Inferior parietal cortex (tissue), 1 donor: Measurements from ENCODE around the gene BANP.
"Not testable (repeated sequence)": the region's sequence is repeated elsewhere in the genome, so short reads cannot be mapped to it uniquely, and the experiment has no call there.

Source experiments
- DNase-seq: peaks from one replicate; pipeline ENCODE4 v3.0.0-alpha.2; 2016; ENCODE audit errors: extremely low spot score

BANP gene

DNA sequence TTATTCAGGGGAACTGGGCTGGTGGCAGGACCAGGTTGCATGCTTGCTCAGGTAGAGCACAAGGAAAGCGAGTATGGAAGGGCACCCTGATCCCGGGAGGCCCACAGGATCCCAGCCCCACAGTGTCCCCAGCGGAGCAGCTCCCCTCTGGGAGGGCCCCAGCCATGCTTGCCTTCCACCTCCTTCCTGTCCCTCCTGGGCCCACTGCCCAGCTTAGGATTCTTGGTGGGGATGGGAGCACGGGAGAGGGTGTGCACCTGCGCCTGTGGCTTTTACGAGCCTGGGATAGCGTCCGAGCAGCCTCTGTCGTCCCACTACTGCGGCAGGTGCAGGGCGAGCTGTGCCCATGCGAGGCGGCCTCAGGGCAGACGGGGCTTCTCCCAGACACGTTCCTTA is 114.5 kb downstream of the BANP start:
- DNase-seq: no peak

- no peak for DNase-seq
Observed at GRCh38 chr16:88066234-88066633, 115.0 kb downstream of the BANP start.

DNA sequence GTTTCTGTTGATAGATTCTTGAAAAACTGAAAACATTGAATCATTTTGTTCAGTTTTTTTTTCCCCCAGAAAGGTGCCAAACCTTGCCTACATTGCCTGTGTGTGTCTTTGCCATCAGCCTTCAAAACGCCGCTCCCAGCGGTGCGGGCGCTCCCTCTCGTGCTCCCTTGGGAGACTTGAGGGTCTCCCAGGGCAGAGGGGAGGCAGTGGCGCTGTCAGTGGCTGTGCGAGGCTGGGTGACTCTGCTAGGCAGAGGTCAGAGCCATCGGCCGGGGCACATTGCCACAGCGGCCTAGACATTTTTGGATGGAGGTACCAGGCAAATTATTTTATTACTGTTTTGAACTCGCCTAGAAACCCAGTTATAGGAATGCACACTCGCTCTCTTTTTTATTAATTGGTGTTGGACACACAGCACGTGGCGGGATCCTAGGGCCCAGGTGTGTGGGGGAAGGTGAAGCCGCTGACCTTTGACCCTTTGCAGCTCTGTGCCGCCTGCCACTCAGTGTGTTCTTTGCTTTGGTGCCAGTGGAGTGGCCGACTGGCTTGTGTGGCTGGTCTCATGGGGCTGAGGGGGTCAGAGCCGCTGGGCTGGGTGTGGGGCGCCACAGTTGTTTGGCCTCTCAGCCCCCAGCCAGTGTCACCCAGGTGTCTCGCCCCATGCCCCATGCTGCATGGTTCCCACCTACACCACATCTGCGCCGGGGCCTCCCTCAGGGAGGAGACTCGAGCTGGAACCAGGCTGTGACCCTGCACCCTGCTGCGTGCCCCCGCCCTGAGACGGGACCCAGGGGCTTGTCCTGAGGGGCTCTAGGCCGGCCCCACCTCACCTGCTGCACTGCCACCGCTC is 115.7 kb downstream of the BANP start:
- DNase-seq: no peak

DNA sequence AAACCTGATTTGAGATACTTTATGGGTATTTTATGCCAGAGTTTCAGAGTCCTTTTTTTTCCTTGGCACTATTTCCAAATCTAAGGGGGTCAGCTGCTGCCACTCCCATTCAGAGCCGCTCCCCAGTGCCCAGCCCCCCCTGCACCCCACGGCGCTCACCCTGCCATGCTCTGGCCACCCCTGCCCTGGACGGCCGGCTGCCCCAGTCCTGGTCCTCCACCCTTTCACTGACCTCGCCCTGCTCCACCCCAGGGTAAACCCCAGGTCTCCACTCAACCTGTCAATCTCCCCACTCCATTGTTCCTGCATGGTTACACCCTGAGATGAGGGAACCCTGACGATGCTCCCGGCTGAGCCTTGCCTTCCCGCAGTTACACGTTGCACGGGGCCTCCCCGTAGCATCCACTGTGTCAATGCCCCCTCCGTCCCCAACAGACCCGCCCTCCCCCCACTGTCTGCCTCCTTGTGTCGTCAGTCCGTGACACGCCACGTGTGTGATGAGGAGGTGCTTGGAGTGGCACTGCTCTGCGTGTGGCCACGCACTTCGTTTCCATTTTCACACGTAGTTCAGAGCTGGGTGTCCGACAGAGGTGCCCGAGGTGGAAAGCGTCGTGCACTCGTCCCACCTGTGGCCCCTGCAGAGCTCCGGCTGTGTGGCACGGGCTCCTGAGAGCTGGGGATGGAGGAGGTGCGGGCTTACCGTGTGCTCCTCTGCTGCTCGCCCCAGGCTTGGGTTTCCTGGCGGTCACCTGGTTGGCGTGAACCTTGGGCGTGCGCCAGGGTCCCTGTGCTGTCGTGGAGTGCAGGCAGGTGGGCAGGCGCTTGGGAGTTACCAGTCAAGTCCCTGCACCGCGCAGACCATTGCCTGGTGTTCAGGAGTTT is 116.5 kb downstream of the BANP start:
- DNase-seq: no peak

- DNase-seq: no peak
Observed at GRCh38 chr16:88068476-88069396, 117.5 kb downstream of the BANP start.

- no peak for DNase-seq
Observed at GRCh38 chr16:88069397-88070168, 118.3 kb downstream of the BANP start.

- no peak for DNase-seq
Observed at GRCh38 chr16:88070341-88070740, 119.1 kb downstream of the BANP start.

DNA sequence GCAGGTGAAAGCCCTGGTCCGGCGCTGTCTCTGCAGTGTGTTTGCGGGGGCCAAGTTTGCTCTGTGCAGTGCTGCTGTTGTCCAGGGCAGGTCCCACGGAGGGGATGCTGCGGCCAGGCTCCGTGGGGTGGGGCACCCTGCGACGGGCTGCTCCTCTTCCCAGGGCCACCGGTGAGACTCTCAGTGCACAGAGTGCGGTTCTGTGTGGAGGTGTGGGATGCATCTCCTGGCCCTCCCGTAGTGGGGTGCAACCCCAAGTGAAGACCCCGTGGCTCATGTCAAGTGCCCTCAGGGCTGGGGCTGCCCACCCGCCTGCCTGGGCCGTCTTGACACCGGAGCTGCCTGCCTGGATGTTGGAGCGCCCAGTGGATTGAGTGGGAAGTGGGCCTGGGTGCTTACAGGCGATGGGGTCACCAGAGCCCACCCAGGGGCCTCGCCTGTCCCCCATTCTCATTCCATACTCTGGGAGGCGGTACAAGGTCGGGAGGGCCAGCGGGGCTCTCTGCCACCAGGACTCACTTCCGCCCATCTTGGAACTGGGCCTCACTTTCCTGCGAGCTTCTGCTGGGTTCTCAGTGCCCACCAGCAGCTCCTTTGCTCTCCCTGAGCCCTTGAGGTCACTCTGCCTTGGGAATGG is 119.9 kb downstream of the BANP start:
- DNase-seq: no peak

DNA sequence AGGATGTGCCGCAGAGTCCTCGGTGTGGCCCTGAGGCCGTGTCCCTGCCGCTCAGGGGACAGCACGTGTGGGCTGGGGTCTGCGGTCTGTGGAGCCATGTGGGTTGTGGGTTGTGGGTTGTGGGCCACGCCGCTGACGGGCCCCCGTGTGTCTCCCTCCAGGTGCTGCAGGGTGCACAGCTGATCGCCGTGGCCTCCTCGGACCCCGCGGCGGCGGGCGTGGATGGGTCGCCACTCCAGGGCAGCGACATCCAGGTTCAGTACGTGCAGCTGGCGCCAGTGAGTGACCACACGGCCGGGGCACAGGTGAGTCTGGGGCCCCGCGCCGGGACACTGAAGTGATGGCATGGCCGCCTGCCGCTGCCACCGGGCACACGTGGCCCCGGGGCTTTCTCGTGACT is 120.7 kb downstream of the BANP start:
- no peak for DNase-seq

DNA sequence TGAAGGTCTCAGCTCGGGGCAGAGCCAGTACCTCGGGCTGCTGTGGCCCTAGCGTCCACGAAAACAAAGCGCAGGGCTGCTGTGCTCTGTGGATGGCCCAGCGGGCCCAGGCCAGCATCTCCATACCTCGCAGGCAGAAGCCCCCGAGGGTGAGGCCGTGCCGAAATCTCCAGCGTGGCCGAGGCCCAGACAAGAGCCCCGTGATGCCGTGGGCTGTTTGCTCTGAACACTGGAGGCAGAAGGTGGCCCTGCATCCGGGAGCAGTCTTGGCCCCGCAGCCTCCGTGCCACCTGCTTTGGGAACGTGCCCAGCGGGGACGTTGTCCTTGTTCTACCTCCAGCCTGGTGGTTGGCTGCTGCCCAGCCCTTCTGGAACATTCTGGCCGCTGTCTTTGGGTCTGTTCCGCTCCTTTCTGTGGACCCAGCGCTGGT is 121.4 kb downstream of the BANP start:
- DNase-seq: no peak

GRCh38 chr16:88073201-88073721 is 122.0 kb downstream of the BANP start:
- DNase-seq: no peak

GRCh38 chr16:88074041-88074440 is 122.8 kb downstream of the BANP start:
- DNase-seq: no peak

- DNase-seq: no peak
Observed at GRCh38 chr16:88076211-88076931, 125.1 kb downstream of the BANP start.

GRCh38 chr16:88076932-88077320 is 125.7 kb downstream of the BANP start:
- DNase-seq: not testable (repeated sequence)

GRCh38 chr16:88077328-88078108 is 126.3 kb downstream of the BANP start:
- DNase-seq: no peak

GRCh38 chr16:88078111-88078775 is 127.0 kb downstream of the BANP start:
- no peak for DNase-seq

- no peak for DNase-seq
Observed at GRCh38 chr16:88083582-88083981, 132.3 kb downstream of the BANP start.

GRCh38 chr16:88084881-88085280 is 133.6 kb downstream of the BANP start:
- no peak for DNase-seq
